HEK293 (cell line): ENCODE data around the gene EHD1.

Experiments used
- CTCF ChIA-PET: fragments of 350-600 bp; formaldehyde crosslinking; extraction: SDS; loops from one replicate; lab custom pipeline; 2021; ENCODE audit warnings: antibody characterized with exemption; lab: Yijun Ruan, JAX
- POLR2A ChIA-PET: fragments of 300-600 bp; formaldehyde crosslinking; extraction: SDS; loops from one replicate; lab custom pipeline; 2020; ENCODE audit warnings: antibody characterized with exemption, inconsistent platforms; lab: Yijun Ruan, JAX
- H3K27ac ChIP-seq: fragments of 200-500 bp; sonication (Bioruptor generic); 2 replicates; pipeline ENCODE4 v1.5.1; 2014; ENCODE audit warnings: low read depth, low read length, control low read depth, inconsistent platforms; ENCODE audit errors: extremely low read depth
- H3K36me3 ChIP-seq, 2 experiments: fragments of 200-500 bp in 1 of 2; sonication (Bioruptor generic) in 1 of 2; 1 replicate in 1 of 2; 2 replicates in 1 of 2; pipeline ENCODE4 v1.5.1; 2014 to 2017; ENCODE audit warnings: inconsistent platforms in 2 of 2, low read length in 2 of 2; ENCODE audit not compliant: control insufficient read depth in 2 of 2, insufficient read depth in 1 of 2
- H3K4me1 ChIP-seq: fragments of 200-500 bp; sonication (Bioruptor generic); 2 replicates; pipeline ENCODE4 v1.5.1; 2014; ENCODE audit warnings: mild to moderate bottlenecking, low read length, inconsistent platforms; ENCODE audit not compliant: control insufficient read depth, insufficient read depth
- H3K4me3 ChIP-seq: 2 replicates; pipeline ENCODE4 v1.5.1; 2011; ENCODE audit warnings: low read depth, mild to moderate bottlenecking, control low read depth, low read length, moderate library complexity
- H3K9me3 ChIP-seq: fragments of 200-500 bp; sonication (Bioruptor generic); 2 replicates; pipeline ENCODE4 v1.5.1; 2014; ENCODE audit warnings: low read depth, low read length, inconsistent platforms; ENCODE audit not compliant: control insufficient read depth, insufficient read depth
- KLF1 ChIP-seq: fragments of 450-650 bp; formaldehyde crosslinking; IDR thresholded peaks from 2 replicates; pipeline ENCODE4 v1.5.1; 2016; ENCODE audit warnings: missing biosample characterization, missing genetic modification characterization
- KLF10 ChIP-seq: fragments of 450-650 bp; IDR thresholded peaks from 2 replicates; pipeline ENCODE4 v1.5.1; 2018; ENCODE audit warnings: missing biosample characterization, mild to moderate bottlenecking, missing genetic modification characterization
- MZF1 ChIP-seq: fragments of 450-650 bp; formaldehyde crosslinking; IDR thresholded peaks from 2 replicates; pipeline ENCODE4 v1.5.1; 2017; ENCODE audit warnings: missing biosample characterization, missing genetic modification characterization, borderline replicate concordance
- REST ChIP-seq: fragments of 450-650 bp; formaldehyde crosslinking; IDR thresholded peaks from 2 replicates; pipeline ENCODE4 v1.5.1; 2016; ENCODE audit warnings: missing biosample characterization, missing genetic modification characterization
- SETDB1 ChIP-seq: IDR thresholded peaks from one replicate; pipeline ENCODE4 v1.6.1; 2017; ENCODE audit warnings: mild to moderate bottlenecking, low read length, moderate library complexity, mixed read lengths; ENCODE audit not compliant: insufficient read length
- ZBTB44 ChIP-seq: fragments of 450-650 bp; IDR thresholded peaks from 2 replicates; pipeline ENCODE4 v1.5.1; 2018; ENCODE audit warnings: missing biosample characterization, mild to moderate bottlenecking, missing genetic modification characterization
- ZFP69B ChIP-seq: fragments of 450-650 bp; formaldehyde crosslinking; IDR thresholded peaks from 2 replicates; pipeline ENCODE4 v1.5.1; 2016; ENCODE audit warnings: missing biosample characterization, missing genetic modification characterization
- ZNF148 ChIP-seq: fragments of 450-650 bp; formaldehyde crosslinking; IDR thresholded peaks from 2 replicates; pipeline ENCODE4 v1.5.0; 2017; ENCODE audit warnings: missing biosample characterization, missing genetic modification characterization, borderline replicate concordance
- ZNF155 ChIP-seq: fragments of 450-650 bp; formaldehyde crosslinking; IDR thresholded peaks from 2 replicates; pipeline ENCODE4 v1.5.1; 2016; ENCODE audit warnings: missing biosample characterization, missing genetic modification characterization
- ZNF16 ChIP-seq: fragments of 450-650 bp; formaldehyde crosslinking; IDR thresholded peaks from 2 replicates; pipeline ENCODE4 v1.5.1; 2016; ENCODE audit warnings: low read depth, missing biosample characterization, missing genetic modification characterization
- ZNF184 ChIP-seq: fragments of 450-650 bp; IDR thresholded peaks from 2 replicates; pipeline ENCODE4 v1.5.1; 2018; ENCODE audit warnings: missing biosample characterization, mild to moderate bottlenecking, missing genetic modification characterization
- ZNF302 ChIP-seq: fragments of 450-650 bp; formaldehyde crosslinking; IDR thresholded peaks from 2 replicates; pipeline ENCODE4 v1.5.1; 2016; ENCODE audit warnings: missing biosample characterization, missing genetic modification characterization, low read depth
- ZNF350 ChIP-seq: fragments of 450-650 bp; formaldehyde crosslinking; IDR thresholded peaks from 2 replicates; pipeline ENCODE4 v1.5.0; 2017; ENCODE audit warnings: missing biosample characterization, mild to moderate bottlenecking, missing genetic modification characterization
- ZNF398 ChIP-seq: fragments of 450-650 bp; formaldehyde crosslinking; IDR thresholded peaks from 2 replicates; pipeline ENCODE4 v1.5.1; 2017; ENCODE audit warnings: missing biosample characterization, missing genetic modification characterization
- ZNF416 ChIP-seq: fragments of 450-650 bp; formaldehyde crosslinking; IDR thresholded peaks from 2 replicates; pipeline ENCODE4 v1.5.1; 2016; ENCODE audit warnings: missing biosample characterization, missing genetic modification characterization
- ZNF423 ChIP-seq: fragments of 450-650 bp; formaldehyde crosslinking; IDR thresholded peaks from 2 replicates; pipeline ENCODE4 v1.5.1; 2016; ENCODE audit warnings: missing biosample characterization, missing genetic modification characterization
- ZNF501 ChIP-seq: fragments of 450-650 bp; formaldehyde crosslinking; IDR thresholded peaks from 2 replicates; pipeline ENCODE4 v1.5.1; 2016; ENCODE audit warnings: missing biosample characterization, missing genetic modification characterization
- ZNF513 ChIP-seq: fragments of 450-650 bp; IDR thresholded peaks from 2 replicates; pipeline ENCODE4 v1.5.1; 2018; ENCODE audit warnings: missing biosample characterization, missing genetic modification characterization
- ZNF600 ChIP-seq: fragments of 450-650 bp; formaldehyde crosslinking; IDR thresholded peaks from 2 replicates; pipeline ENCODE4 v1.5.1; 2016; ENCODE audit warnings: missing biosample characterization, missing genetic modification characterization
- ZNF658 ChIP-seq: fragments of 450-650 bp; formaldehyde crosslinking; IDR thresholded peaks from 2 replicates; pipeline ENCODE4; 2016; ENCODE audit warnings: missing biosample characterization, missing genetic modification characterization
- ZNF664 ChIP-seq: fragments of 450-650 bp; formaldehyde crosslinking; IDR thresholded peaks from 2 replicates; pipeline ENCODE4 v1.5.1; 2016; ENCODE audit warnings: missing biosample characterization, missing genetic modification characterization
- ZNF701 ChIP-seq: fragments of 450-650 bp; formaldehyde crosslinking; IDR thresholded peaks from 2 replicates; pipeline ENCODE4 v1.5.1; 2016; ENCODE audit warnings: missing biosample characterization, missing genetic modification characterization
- ZNF768 ChIP-seq: fragments of 450-650 bp; formaldehyde crosslinking; IDR thresholded peaks from 2 replicates; pipeline ENCODE4 v1.5.1; 2018; ENCODE audit warnings: missing biosample characterization, mild to moderate bottlenecking, missing genetic modification characterization
- ZSCAN4 ChIP-seq: fragments of 450-650 bp; formaldehyde crosslinking; IDR thresholded peaks from 2 replicates; pipeline ENCODE4 v1.5.1; 2017; ENCODE audit warnings: missing biosample characterization, missing genetic modification characterization

Gene EHD1

GRCh38 chr11:64923944-64924909 is 45.8 kb upstream of the EHD1 start, which contains the start of gene PPP2R5B:
Gene PPP2R5B, plus strand, starts transcription at chr11:64924689. Its CDS starts 1,046 bp downstream, at chr11:64925735.
- ChIA-PET CTCF (interaction anchor here (0.7 to 1.1 kb wide), 2 partner anchors 138 to 248 kb away, joined by 3 read pairs; no protein-coding TSS in a partner anchor), POLR2A (interaction anchor here (1.0 to 2.0 kb wide), 7 partner anchors 9 to 146 kb away, joined by 3 to 8 read pairs (median 4); partner anchors contain the start of genes ARL2, BATF2 and SF1)
- Histone ChIP-seq H3K36me3 (peaks cover 0 to 18% of the 10 kb centered on the region in 2 experiments; a peak in 1 of 3 replicates), H3K9me3 (no peaks in the 10 kb centered on the region), H3K27ac (peak within 1 kb of the TSS; percentile 62), H3K4me3 (peak within 1 kb of the TSS; percentile 67), H3K4me1 (no peaks in the 10 kb centered on the region)
- TF ChIP-seq ZNF701 (tag by site-specific recombination) (no peak), ZNF398 (peak; percentile 94), ZNF513 (no peak), ZFP69B (tag by site-specific recombination) (peak; percentile 68; the same call in 1 of the 2 replicates), REST (no peak), ZNF658 (tag by site-specific recombination) (no peak), ZNF416 (no peak), ZNF148 (tag by site-specific recombination) (no peak), ZNF350 (no peak), ZBTB44 (peak; percentile 10; the same call in 1 of the 2 replicates), KLF10 (tag by site-specific recombination) (peak; percentile 94), MZF1 (tag by site-specific recombination) (no peak), KLF1 (peak; percentile 83), ZNF184 (no peak), ZNF600 (peak; percentile 40; the same call in 1 of the 2 replicates), ZNF664 (tag by site-specific recombination) (no peak), ZNF768 (tag by site-specific recombination) (no peak), ZSCAN4 (tag by site-specific recombination) (no peak), ZNF16 (no peak), ZNF155 (no peak), ZNF302 (tag by site-specific recombination) (no peak), SETDB1 (no peak), ZNF501 (0 out of 2 replicates have a peak, but pooled peaks have one; percentile 27), ZNF423 (tag by site-specific recombination) (peak; percentile 68; the same call in 1 of the 2 replicates)
